IPS-20b (cell line): ENCODE data around the gene ZNRF1.
"Not testable (repeated sequence)": the region's sequence is repeated elsewhere in the genome, so short reads cannot be mapped to it uniquely, and the experiment has no call there.

Experiments
- H3K27ac ChIP-seq: one replicate; pipeline ENCODE4 v1.5.1; 2013; ENCODE audit warnings: low read length
- H3K27me3 ChIP-seq: 2 replicates; pipeline ENCODE4 v1.6.1; 2013; ENCODE audit warnings: mild to moderate bottlenecking, low read length, inconsistent platforms; ENCODE audit not compliant: insufficient read depth
- H3K36me3 ChIP-seq: 2 replicates; pipeline ENCODE4 v1.6.1; 2013; ENCODE audit warnings: low read depth, mild to moderate bottlenecking, inconsistent platforms, low read length, moderate library complexity; ENCODE audit not compliant: insufficient read depth
- H3K4me1 ChIP-seq: 2 replicates; pipeline ENCODE4 v1.6.1; 2013; ENCODE audit warnings: mild to moderate bottlenecking, control low read depth, inconsistent platforms, low read length, moderate library complexity; ENCODE audit not compliant: insufficient read depth
- H3K4me3 ChIP-seq: 2 replicates; pipeline ENCODE4 v1.5.1; 2013; ENCODE audit warnings: mild to moderate bottlenecking, low read length, inconsistent platforms
- H3K9ac ChIP-seq: 2 replicates; pipeline ENCODE4 v1.6.1; 2013; ENCODE audit warnings: low read depth, mild to moderate bottlenecking, inconsistent platforms, low read length, moderate library complexity
- H3K9me3 ChIP-seq: 2 replicates; pipeline ENCODE4 v1.6.1; 2013; ENCODE audit warnings: mild to moderate bottlenecking, low read depth, low read length, inconsistent platforms; ENCODE audit not compliant: insufficient read depth

The ZNRF1 gene

GRCh38 chr16:75114179-75114945, 115.5 kb downstream of the ZNRF1 start:
- no peaks in the 10 kb centered on the region for H3K9me3 ChIP-seq
- H3K9ac ChIP-seq, result no peak overlapping the region
- H3K4me1 ChIP-seq, result peaks cover 22% of the 10 kb centered on the region

GRCh38 chr16:75114946-75115825, 116.4 kb downstream of the ZNRF1 start:
- H3K27me3 ChIP-seq, result no peaks in the 10 kb centered on the region
- H3K9ac ChIP-seq, result no peak overlapping the region
- no peaks in the 10 kb centered on the region for H3K9me3 ChIP-seq
- no peak overlapping the region for H3K4me3 ChIP-seq
- no peak overlapping the region for H3K27ac ChIP-seq
- peaks cover 27% of the 10 kb centered on the region for H3K4me1 ChIP-seq
- H3K36me3 ChIP-seq, result no peaks in the 10 kb centered on the region

More at GRCh38 chr16:75114179-75114945, 115.5 kb downstream of the ZNRF1 start:
- Histone ChIP-seq H3K27me3 (no peaks in the 10 kb centered on the region), H3K36me3 (no peaks in the 10 kb centered on the region), H3K4me3 (no peak overlapping the region), H3K27ac (no peak overlapping the region)

- H3K4me3 ChIP-seq, result peak within 1 kb of the TSS; percentile 59
- H3K4me1 ChIP-seq, result peaks cover 27% of the 10 kb centered on the region
- H3K36me3 ChIP-seq, result no peaks in the 10 kb centered on the region
- peaks cover 7% of the 10 kb centered on the region; the same call in 1 of the 2 replicates for H3K9me3 ChIP-seq
- H3K27me3 ChIP-seq, result no peaks in the 10 kb centered on the region
- peak within 1 kb of the TSS; percentile 59; the same call in 1 of the 2 replicates for H3K9ac ChIP-seq
- no peak within 1 kb of the TSS for H3K27ac ChIP-seq
Observed at GRCh38 chr16:75116081-75116910, 117.5 kb downstream of the ZNRF1 start, which contains the start of gene LDHD. Gene LDHD, minus strand, starts transcription at chr16:75116780. Its CDS starts 60 bp downstream, at chr16:75116720.

- no peak overlapping the region for H3K27ac ChIP-seq
- peak overlapping the region; percentile 59; the same call in 1 of the 2 replicates for H3K4me3 ChIP-seq
- no peaks in the 10 kb centered on the region for H3K36me3 ChIP-seq
- H3K4me1 ChIP-seq, result peaks cover 22% of the 10 kb centered on the region
- no peaks in the 10 kb centered on the region for H3K27me3 ChIP-seq
- peaks cover 13% of the 10 kb centered on the region for H3K9me3 ChIP-seq
- H3K9ac ChIP-seq, result no peak overlapping the region
Observed at GRCh38 chr16:75116911-75117245, 118.1 kb downstream of the ZNRF1 start.

- Histone ChIP-seq H3K9ac (peak overlapping the region; percentile 21; the same call in 1 of the 2 replicates), H3K27me3 (no peaks in the 10 kb centered on the region), H3K9me3 (peaks cover 22% of the 10 kb centered on the region), H3K27ac (no peak overlapping the region), H3K4me1 (peaks cover 12% of the 10 kb centered on the region), H3K4me3 (no peak overlapping the region), H3K36me3 (no peaks in the 10 kb centered on the region)
Observed at GRCh38 chr16:75118943-75119539, 120.2 kb downstream of the ZNRF1 start.

- Histone ChIP-seq H3K27ac (no peak overlapping the region), H3K27me3 (no peaks in the 10 kb centered on the region), H3K9ac (no peak overlapping the region), H3K4me3 (no peak overlapping the region), H3K9me3 (peaks cover 22% of the 10 kb centered on the region), H3K4me1 (peaks cover 12% of the 10 kb centered on the region), H3K36me3 (no peaks in the 10 kb centered on the region)
Observed at GRCh38 chr16:75120253-75120652, 121.4 kb downstream of the ZNRF1 start.

- no peaks in the 10 kb centered on the region for H3K36me3 ChIP-seq
- no peak overlapping the region for H3K9ac ChIP-seq
- H3K9me3 ChIP-seq, result peaks cover 29% of the 10 kb centered on the region
- H3K27ac ChIP-seq, result no peak overlapping the region
- peaks cover 12% of the 10 kb centered on the region for H3K4me1 ChIP-seq
- H3K27me3 ChIP-seq, result no peaks in the 10 kb centered on the region
- H3K4me3 ChIP-seq, result no peak overlapping the region
Observed at GRCh38 chr16:75121949-75122568, 123.2 kb downstream of the ZNRF1 start.

GRCh38 chr16:75122609-75123008, 123.8 kb downstream of the ZNRF1 start:
- peaks cover 12% of the 10 kb centered on the region for H3K4me1 ChIP-seq
- no peak overlapping the region for H3K27ac ChIP-seq
- no peaks in the 10 kb centered on the region for H3K36me3 ChIP-seq
- no peak overlapping the region for H3K9ac ChIP-seq
- H3K4me3 ChIP-seq, result no peak overlapping the region
- H3K27me3 ChIP-seq, result no peaks in the 10 kb centered on the region
- H3K9me3 ChIP-seq, result peaks cover 35% of the 10 kb centered on the region

GRCh38 chr16:75127713-75128415, 129.0 kb downstream of the ZNRF1 start:
- Histone ChIP-seq H3K4me3 (no peak overlapping the region), H3K27me3 (no peaks in the 10 kb centered on the region), H3K27ac (no peak overlapping the region), H3K9me3 (peaks cover 19% of the 10 kb centered on the region), H3K4me1 (peaks cover 6% of the 10 kb centered on the region; the same call in 1 of the 2 replicates), H3K36me3 (no peaks in the 10 kb centered on the region), H3K9ac (no peak overlapping the region)

GRCh38 chr16:75129421-75130149, 130.8 kb downstream of the ZNRF1 start:
- peaks cover 19% of the 10 kb centered on the region for H3K9me3 ChIP-seq
- H3K4me3 ChIP-seq, H3K27ac ChIP-seq, H3K9ac ChIP-seq, H3K36me3 ChIP-seq, H3K4me1 ChIP-seq, H3K27me3 ChIP-seq: not testable (repeated sequence)
